ENCODE measurements around the gene HSPG2. TPM values are rescaled to one million over a fixed set of nuclear protein-coding genes. Genes with fewer than 3 reads are reported as not detected.

HSPG2 gene
- total and polyA plus RNA-seq, 9 of the 15 experiments (the other 6 are each of a cell fraction or from before 2014, with no cell fraction given): 0.14 to 160 (median 15.7) TPM

- no peak for TF ChIP-seq ID3 (CRISPR knock-in tag; IDR thresholded peaks at IDR 0.05)
- TF ChIP-seq ID3 (tag; IDR thresholded peaks at IDR 0.05): no peak
- 0 out of 2 replicates have a peak, but pooled peaks have one; percentile 12 for TF ChIP-seq ZNF766 (CRISPR knock-in tag; conservative IDR thresholded peaks at IDR 0.05)
- TF ChIP-seq ZNF717 (CRISPR knock-in tag; IDR thresholded peaks at IDR 0.05): no peak
- no peak for TF ChIP-seq L3MBTL2 (IDR thresholded peaks at IDR 0.05)
- no peak for TF ChIP-seq SAP30 (IDR thresholded peaks at IDR 0.05; ENCODE audit: borderline replicate concordance, insufficient read depth, low read depth, low read length, poor library complexity, severe bottlenecking)
- TF ChIP-seq, protein P1, sequence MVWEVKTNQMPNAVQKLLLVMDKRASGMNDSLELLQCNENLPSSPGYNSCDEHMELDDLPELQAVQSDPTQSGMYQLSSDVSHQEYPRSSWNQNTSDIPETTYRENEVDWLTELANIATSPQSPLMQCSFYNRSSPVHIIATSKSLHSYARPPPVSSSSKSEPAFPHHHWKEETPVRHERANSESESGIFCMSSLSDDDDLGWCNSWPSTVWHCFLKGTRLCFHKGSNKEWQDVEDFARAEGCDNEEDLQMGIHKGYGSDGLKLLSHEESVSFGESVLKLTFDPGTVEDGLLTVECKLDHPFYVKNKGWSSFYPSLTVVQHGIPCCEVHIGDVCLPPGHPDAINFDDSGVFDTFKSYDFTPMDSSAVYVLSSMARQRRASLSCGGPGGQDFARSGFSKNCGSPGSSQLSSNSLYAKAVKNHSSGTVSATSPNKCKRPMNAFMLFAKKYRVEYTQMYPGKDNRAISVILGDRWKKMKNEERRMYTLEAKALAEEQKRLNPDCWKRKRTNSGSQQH (CRISPR knock-in tag; IDR thresholded peaks at IDR 0.05): no peak
- no peak for TF ChIP-seq NR3C1 (CRISPR knock-in tag; IDR thresholded peaks at IDR 0.05)
- no peak for TF ChIP-seq PTTG1 (tag; IDR thresholded peaks at IDR 0.05; ENCODE audit: low read depth)
- no peak for TF ChIP-seq CC2D1A (IDR thresholded peaks at IDR 0.05)
- no peak for TF ChIP-seq IRF9 (tag; IDR thresholded peaks at IDR 0.05)
- no peak for TF ChIP-seq SIX5 (IDR thresholded peaks at IDR 0.05; ENCODE audit: borderline replicate concordance in 1 of 2, insufficient read depth in 1 of 2, low read depth in 1 of 2, low read length in 2 of 2)
- TF ChIP-seq, protein P2, sequence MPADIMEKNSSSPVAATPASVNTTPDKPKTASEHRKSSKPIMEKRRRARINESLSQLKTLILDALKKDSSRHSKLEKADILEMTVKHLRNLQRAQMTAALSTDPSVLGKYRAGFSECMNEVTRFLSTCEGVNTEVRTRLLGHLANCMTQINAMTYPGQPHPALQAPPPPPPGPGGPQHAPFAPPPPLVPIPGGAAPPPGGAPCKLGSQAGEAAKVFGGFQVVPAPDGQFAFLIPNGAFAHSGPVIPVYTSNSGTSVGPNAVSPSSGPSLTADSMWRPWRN (IDR thresholded peaks at IDR 0.05; ENCODE audit: low read depth): no peak
Measured at GRCh38 chr1:21930080-21930571, 7.0 kb downstream of the HSPG2 start (continued).
